HFFc6 (cell line): Measurements from ENCODE around the gene PRRX1. TPM values are rescaled to one million over a fixed set of nuclear protein-coding genes. Genes with fewer than 3 reads are reported as not detected.

Experiments used
- DNase-seq: peaks from one replicate; pipeline ENCODE4 v3.0.0-alpha.2; 2018
- H3K27ac Mint-ChIP-seq: 2 replicates; pipeline ENCODE4 v1.8.0; 2020; ENCODE audit warnings: mild to moderate bottlenecking, mixed read lengths
- H3K27me3 Mint-ChIP-seq: 2 replicates; pipeline ENCODE4 v1.8.0; 2021; ENCODE audit warnings: mild to moderate bottlenecking, moderate library complexity, mixed read lengths; ENCODE audit not compliant: insufficient read depth
- H3K36me3 Mint-ChIP-seq: 2 replicates; pipeline ENCODE4 v1.8.0; 2021; ENCODE audit warnings: low read depth, mixed read lengths
- H3K4me1 Mint-ChIP-seq: 2 replicates; pipeline ENCODE4 v1.8.0; 2020; ENCODE audit warnings: low read depth, mixed read lengths
- H3K4me3 Mint-ChIP-seq: 2 replicates; pipeline ENCODE4 v1.8.0; 2020; ENCODE audit warnings: mild to moderate bottlenecking, moderate library complexity, mixed read lengths
- H3K9me3 Mint-ChIP-seq: 2 replicates; pipeline ENCODE4 v1.8.0; 2020; ENCODE audit warnings: mild to moderate bottlenecking, mixed read lengths
- long read RNA-seq: library from polyadenylated mRNA; unstranded; transcript quantifications from one replicate; pipeline ENCODE4 v2.0.0, GENCODE V29; 2019
- total RNA-seq, 6 experiments: library from RNA; stranded (reverse); fragmentation: NEBNext Ultra II Directional; extraction: Animal tissue kit (Norgen Biotek cat#: 25700); gene quantifications; 2 replicates in 1 of 6; 3 replicates in 5 of 6; pipeline ENCODE4 v1.2.3, GENCODE V29; 2021
- TF ChIP-seq, protein P1 (sequence below): fragments of 200-600 bp; sonication (generic); IDR thresholded peaks from 2 replicates; pipeline ENCODE4 v1.5.0; 2021; ENCODE audit warnings: antibody characterized with exemption, mild to moderate bottlenecking

PRRX1 gene
- total RNA-seq = 100 to 1,000 TPM; 151 to 310 (median 270) TPM
- long read RNA-seq, full-length matches to known transcripts = 30 of 49 reads
- long read RNA-seq, partial matches to known transcripts = 14 of 49 reads
- long read RNA-seq, other reads (novel, unspliced or antisense) = 5 of 49 reads

DNA sequence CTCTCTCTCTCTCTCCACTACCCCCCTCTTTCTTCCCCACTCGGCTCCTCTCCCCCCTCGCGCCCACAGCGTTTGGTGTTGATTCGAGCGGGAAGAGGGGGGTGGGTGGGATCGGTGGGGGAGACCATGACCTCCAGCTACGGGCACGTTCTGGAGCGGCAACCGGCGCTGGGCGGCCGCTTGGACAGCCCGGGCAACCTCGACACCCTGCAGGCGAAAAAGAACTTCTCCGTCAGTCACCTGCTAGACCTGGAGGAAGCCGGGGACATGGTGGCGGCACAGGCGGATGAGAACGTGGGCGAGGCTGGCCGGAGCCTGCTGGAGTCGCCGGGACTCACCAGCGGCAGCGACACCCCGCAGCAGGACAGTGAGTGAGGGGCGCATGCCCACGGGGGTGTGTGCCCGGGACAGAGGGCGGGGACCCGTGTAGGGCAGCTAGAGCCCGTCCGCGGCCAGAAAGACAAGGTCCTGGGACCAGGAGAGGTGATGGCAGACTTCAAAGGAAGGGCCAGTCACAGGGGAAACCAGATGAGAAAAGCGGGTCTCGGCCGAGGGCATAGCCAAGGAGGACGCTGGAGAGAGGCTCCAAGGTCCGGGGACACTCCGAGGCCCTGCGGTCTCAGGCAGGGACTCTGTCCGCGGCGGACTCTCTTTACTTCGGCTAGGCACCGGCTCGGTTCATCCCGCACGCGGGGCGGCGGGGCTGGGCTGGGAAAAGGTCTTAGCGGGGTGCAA, at the start of gene PRRX1:
TSS of gene PRRX1 (plus strand) at position 39 of the 735 bp plus-strand sequence. CDS start at position 127, 88 bp downstream.
- Mint-ChIP-seq H3K27me3 (peaks cover 7% of the 10 kb centered on the region; the same call in 1 of the 2 replicates), H3K4me1 (peaks cover 54% of the 10 kb centered on the region), H3K36me3 (peaks cover 52% of the 10 kb centered on the region), H3K27ac (peak within 1 kb of the TSS; percentile 92), H3K9me3 (peaks cover 45% of the 10 kb centered on the region), H3K4me3 (peak within 1 kb of the TSS; percentile 94)
- TF ChIP-seq, protein P1, sequence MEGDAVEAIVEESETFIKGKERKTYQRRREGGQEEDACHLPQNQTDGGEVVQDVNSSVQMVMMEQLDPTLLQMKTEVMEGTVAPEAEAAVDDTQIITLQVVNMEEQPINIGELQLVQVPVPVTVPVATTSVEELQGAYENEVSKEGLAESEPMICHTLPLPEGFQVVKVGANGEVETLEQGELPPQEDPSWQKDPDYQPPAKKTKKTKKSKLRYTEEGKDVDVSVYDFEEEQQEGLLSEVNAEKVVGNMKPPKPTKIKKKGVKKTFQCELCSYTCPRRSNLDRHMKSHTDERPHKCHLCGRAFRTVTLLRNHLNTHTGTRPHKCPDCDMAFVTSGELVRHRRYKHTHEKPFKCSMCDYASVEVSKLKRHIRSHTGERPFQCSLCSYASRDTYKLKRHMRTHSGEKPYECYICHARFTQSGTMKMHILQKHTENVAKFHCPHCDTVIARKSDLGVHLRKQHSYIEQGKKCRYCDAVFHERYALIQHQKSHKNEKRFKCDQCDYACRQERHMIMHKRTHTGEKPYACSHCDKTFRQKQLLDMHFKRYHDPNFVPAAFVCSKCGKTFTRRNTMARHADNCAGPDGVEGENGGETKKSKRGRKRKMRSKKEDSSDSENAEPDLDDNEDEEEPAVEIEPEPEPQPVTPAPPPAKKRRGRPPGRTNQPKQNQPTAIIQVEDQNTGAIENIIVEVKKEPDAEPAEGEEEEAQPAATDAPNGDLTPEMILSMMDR = no peak
- DNase-seq = no peak

DNA sequence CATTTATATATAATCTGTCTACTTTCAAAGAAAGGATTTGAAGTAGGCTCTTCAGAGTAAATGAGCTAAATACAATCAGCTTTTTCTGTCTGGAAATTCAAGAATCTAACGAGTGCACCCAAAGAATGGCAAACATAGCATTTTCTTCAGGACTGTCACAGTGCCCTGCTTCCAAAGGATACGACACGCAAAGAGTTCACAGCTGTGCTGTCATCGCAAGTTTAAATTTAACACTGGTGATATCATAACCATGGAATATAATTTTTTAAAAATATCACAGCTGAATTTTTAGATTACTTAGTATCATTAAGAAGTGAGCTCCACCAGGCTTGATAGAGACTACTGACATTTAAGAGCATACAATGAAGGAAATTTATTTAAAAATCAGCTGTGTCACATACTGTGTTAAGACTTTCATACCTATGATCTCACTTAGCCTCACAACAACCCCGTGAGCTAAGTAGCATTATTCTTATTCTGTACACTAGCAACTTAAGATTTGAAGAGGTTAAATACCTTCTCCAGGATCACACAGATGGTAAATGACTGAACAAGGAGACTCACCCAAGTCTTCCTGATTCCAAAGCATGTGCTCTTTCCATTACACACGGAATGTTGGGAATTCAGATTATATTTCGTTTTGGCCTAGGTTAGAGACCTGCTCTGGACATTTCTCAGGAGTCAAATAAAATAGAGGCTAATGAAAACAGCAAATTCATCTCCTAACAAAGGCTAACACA, 46.2 kb upstream of the PRRX1 start:
- TF ChIP-seq, protein P1 = no peak
- DNase-seq = no peak
- Mint-ChIP-seq H3K27ac (0 out of 2 replicates have a peak overlapping the region, but pooled peaks have one; percentile 11), H3K4me3 (no peak overlapping the region), H3K9me3 (peaks cover 11% of the 10 kb centered on the region), H3K36me3 (peaks cover 27% of the 10 kb centered on the region), H3K4me1 (peaks cover 49% of the 10 kb centered on the region), H3K27me3 (no peaks in the 10 kb centered on the region)

DNA sequence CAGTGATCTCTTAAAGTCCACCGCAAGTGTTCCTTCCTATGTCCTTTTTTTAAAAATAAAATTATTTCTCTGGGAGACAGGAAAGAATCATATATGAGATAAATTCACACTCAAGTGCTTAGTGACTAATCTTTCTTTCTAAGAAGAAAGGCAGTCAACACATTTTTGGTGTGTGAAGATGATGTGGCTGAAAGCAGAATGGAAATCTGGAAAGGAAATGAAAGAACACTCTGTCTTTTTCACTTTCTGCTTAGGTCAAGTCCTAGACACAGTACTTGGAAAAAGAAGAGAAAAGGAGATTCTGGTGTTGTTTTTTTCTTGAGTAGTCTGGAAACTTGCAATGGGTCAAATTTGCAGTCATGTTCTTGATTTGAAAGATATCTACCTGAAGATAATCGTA, 45.5 kb upstream of the PRRX1 start:
- H3K9me3 Mint-ChIP-seq = peaks cover 8% of the 10 kb centered on the region
- peak overlapping the region; percentile 50; the same call in 1 of the 2 replicates for H3K4me3 Mint-ChIP-seq
- TF ChIP-seq, protein P1 = no peak
- peak overlapping the region; percentile 54; the same call in 1 of the 2 replicates for H3K27ac Mint-ChIP-seq
- no peaks in the 10 kb centered on the region for H3K27me3 Mint-ChIP-seq
- no peak for DNase-seq
- H3K36me3 Mint-ChIP-seq = peaks cover 24% of the 10 kb centered on the region
- peaks cover 55% of the 10 kb centered on the region for H3K4me1 Mint-ChIP-seq

DNA sequence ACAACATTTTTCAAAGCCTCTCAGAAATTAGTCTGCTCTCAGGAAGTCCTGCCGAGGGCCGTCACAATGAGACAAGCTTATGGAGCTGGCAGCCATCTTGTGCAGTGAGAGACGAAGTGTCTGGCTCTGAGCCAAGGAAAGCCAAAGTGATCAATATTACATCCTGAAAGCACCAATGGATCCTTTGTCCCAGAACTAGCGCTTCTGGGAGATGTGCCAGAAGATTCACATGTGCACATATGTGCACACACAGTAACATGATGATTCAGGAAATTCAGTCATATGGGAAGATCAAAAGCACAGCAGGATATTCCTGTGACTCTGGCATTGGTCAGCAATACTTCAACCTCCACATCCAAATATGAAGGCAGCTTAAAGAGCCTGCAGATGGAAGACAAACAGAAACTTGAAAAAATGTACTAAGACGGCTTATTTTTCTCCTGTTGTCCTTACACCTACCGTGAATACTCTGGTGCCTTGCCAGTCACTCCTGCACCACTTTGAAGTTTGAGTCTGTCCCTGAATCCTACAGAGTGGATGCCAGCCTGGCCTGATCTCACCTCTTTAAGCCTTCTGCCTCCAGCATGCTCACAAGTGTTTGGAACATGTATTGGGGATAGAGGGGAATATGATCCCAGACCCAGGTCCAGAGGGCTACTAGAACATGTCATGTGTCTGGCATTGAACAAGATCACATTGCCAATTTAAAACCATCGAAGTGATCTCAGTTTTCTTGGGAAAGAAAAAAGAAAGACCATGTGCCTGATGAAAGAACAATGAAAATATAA, 44.5 kb upstream of the PRRX1 start:
- peak overlapping the region; percentile 87 for H3K27ac Mint-ChIP-seq
- H3K27me3 Mint-ChIP-seq = no peaks in the 10 kb centered on the region
- peak overlapping the region; percentile 72 for H3K4me3 Mint-ChIP-seq
- peaks cover 65% of the 10 kb centered on the region for H3K4me1 Mint-ChIP-seq
- H3K9me3 Mint-ChIP-seq = peaks cover 14% of the 10 kb centered on the region
- H3K36me3 Mint-ChIP-seq = peaks cover 30% of the 10 kb centered on the region
- TF ChIP-seq, protein P1 = no peak
- peak; percentile 20 for DNase-seq

DNA sequence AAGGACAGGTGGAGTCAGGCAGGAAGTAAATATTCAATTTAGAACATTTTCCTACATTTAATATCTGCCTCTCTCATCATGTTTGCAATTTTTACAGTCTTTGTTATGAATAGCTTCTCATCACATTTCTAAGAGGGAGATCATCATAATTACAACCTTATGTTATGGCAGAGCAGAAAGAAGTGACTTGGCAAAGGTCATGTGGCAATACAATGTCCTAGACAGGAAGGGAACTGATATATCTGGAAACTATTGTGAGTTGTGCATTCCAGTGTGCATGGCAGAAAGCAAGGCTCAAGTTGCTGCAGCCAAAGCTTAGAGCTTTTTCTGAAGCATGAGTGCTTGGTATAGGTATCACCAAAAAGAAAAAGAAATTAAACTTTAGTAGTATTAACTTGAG, 43.8 kb upstream of the PRRX1 start:
- H3K27ac Mint-ChIP-seq = peak overlapping the region; percentile 87
- TF ChIP-seq, protein P1 = no peak
- H3K4me3 Mint-ChIP-seq = peak overlapping the region; percentile 72; the same call in 1 of the 2 replicates
- H3K9me3 Mint-ChIP-seq = peaks cover 21% of the 10 kb centered on the region
- H3K27me3 Mint-ChIP-seq = no peaks in the 10 kb centered on the region
- peak; percentile 60 for DNase-seq
- peaks cover 32% of the 10 kb centered on the region for H3K36me3 Mint-ChIP-seq
- peaks cover 65% of the 10 kb centered on the region for H3K4me1 Mint-ChIP-seq
